ENCODE results near the gene RASSF6.

The RASSF6 gene

DNA sequence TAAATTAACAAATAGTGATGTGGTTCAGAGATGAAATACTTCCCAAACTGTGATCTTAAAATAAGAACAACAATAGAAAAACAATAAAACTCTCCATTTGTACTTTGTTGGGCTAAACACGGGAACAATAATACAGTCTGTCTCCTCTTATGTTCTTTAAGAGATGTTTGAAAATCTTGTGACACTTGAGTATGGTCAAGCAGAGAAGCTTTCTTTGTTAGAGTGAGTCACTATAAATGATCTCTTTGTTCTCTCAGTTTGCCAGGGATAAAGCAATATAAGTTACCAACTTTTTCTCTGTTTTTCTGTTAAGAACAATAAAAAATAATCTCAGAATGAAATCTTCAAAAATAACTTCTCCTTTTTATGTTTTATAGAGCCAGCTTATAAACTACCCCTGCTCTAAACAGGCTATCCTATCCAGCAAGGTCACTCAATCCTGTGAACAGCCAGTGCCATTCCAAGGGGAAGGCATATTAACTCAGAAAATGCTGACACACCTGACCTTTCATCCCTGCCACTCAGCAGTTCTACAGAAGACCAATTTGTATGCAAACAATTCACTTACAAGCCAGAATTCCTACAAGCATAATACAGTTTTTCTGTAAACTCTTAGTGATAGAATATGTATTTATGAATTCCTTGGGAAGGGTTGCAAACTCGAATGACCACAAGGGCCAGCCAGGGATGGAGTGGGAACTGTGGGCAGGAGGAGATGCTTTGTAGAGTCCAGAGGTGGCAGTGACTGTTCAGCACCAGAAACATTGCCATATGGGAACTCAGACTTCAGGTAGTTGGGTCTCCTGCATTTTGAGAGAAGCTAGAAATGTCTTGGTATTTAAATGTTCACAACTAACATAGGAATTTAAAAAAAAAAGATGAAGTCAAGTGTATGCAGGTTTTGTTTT, 86.5 kb downstream of the RASSF6 start:
- TF ChIP-seq CTCF (IDR thresholded peaks at IDR 0.05; ENCODE audit: low read depth, low read length): no peak
- in situ Hi-C loops (cut with HindIII; ENCODE audit: low sequenced_read_pairs): no loop called here
- H3K4me3 ChIP-seq (ENCODE audit: low read depth, low read length): no peak overlapping the region
- DNase-seq (ENCODE audit: low read depth, low spot score): no peak

GRCh38 chr4:73528171-73528570, 92.1 kb downstream of the RASSF6 start:
- in situ Hi-C loops (cut with HindIII; ENCODE audit: low sequenced_read_pairs): no loop called here
- DNase-seq (ENCODE audit: low read depth, low spot score): no peak
- no peak for TF ChIP-seq CTCF (IDR thresholded peaks at IDR 0.05; ENCODE audit: low read depth, low read length)
- H3K4me3 ChIP-seq (ENCODE audit: low read depth, low read length): no peak overlapping the region

GRCh38 chr4:73527196-73527595, 93.0 kb downstream of the RASSF6 start:
- no peak for DNase-seq (ENCODE audit: low read depth, low spot score)
- no peak overlapping the region for H3K4me3 ChIP-seq (ENCODE audit: low read depth, low read length)
- in situ Hi-C loops (cut with HindIII; ENCODE audit: low sequenced_read_pairs): no loop called here
- TF ChIP-seq CTCF (IDR thresholded peaks at IDR 0.05; ENCODE audit: low read depth, low read length): no peak

- H3K4me3 ChIP-seq (ENCODE audit: low read depth, low read length): no peak overlapping the region
- no peak for DNase-seq (ENCODE audit: low read depth, low spot score)
- in situ Hi-C loops (cut with HindIII; ENCODE audit: low sequenced_read_pairs): no loop called here
- no peak for TF ChIP-seq CTCF (IDR thresholded peaks at IDR 0.05; ENCODE audit: low read depth, low read length)
Measured at GRCh38 chr4:73525611-73526010, 94.6 kb downstream of the RASSF6 start.

GRCh38 chr4:73523126-73523525, 97.1 kb downstream of the RASSF6 start:
- in situ Hi-C loops (cut with HindIII; ENCODE audit: low sequenced_read_pairs): no loop called here
- no peak for DNase-seq (ENCODE audit: low read depth, low spot score)
- no peak for TF ChIP-seq CTCF (IDR thresholded peaks at IDR 0.05; ENCODE audit: low read depth, low read length)
- H3K4me3 ChIP-seq (ENCODE audit: low read depth, low read length): no peak overlapping the region
